HepG2 (cell line): ENCODE data around the gene ENO1. TPM values are rescaled to one million over a fixed set of nuclear protein-coding genes. Genes with fewer than 3 reads are reported as not detected.

ENCODE experiments used
- HNRNPUL1 ChIP-seq: fragments of 200-400 bp; formaldehyde crosslinking; IDR thresholded peaks from 2 replicates; pipeline ENCODE4 v1.6.1; 2017; ENCODE audit warnings: low read depth, mild to moderate bottlenecking, low read length, moderate library complexity
- HOXA3 ChIP-seq: sonication (generic); formaldehyde crosslinking; IDR thresholded peaks from 2 replicates; pipeline ENCODE4 v1.5.0; 2020; ENCODE audit warnings: missing genetic modification reagents
- IKZF1 ChIP-seq: fragments of 450-650 bp; IDR thresholded peaks from 2 replicates; pipeline ENCODE4 v1.7.1; 2016
- KDM4B ChIP-seq: sonication (generic); formaldehyde crosslinking; IDR thresholded peaks from 2 replicates; pipeline ENCODE4 v1.4.0; 2020; ENCODE audit warnings: missing genetic modification reagents
- MTA1 ChIP-seq: sonication (generic); formaldehyde crosslinking; IDR thresholded peaks from 2 replicates; pipeline ENCODE4 v1.4.0; 2020; ENCODE audit warnings: missing genetic modification reagents, mild to moderate bottlenecking, borderline replicate concordance
- NPAS2 ChIP-seq: sonication (generic); formaldehyde crosslinking; IDR thresholded peaks from 2 replicates; pipeline ENCODE4 v1.8.0; 2022; ENCODE audit warnings: mild to moderate bottlenecking, missing genetic modification reagents, borderline replicate concordance
- RFXAP ChIP-seq: sonication (generic); formaldehyde crosslinking; IDR thresholded peaks from 2 replicates; pipeline ENCODE4 v1.4.0; 2020; ENCODE audit warnings: missing genetic modification reagents, borderline replicate concordance
- SP1 ChIP-seq, 2 experiments: fragments of 450-650 bp in 1 of 2; sonication (generic) in 1 of 2; formaldehyde crosslinking in 1 of 2; IDR thresholded peaks; 2 replicates each; pipeline versions ENCODE4 v1.4.0 to v1.6.1; 2016 to 2020; ENCODE audit warnings: missing genetic modification reagents in 1 of 2
- ZBTB7B ChIP-seq: sonication (generic); formaldehyde crosslinking; IDR thresholded peaks from 2 replicates; pipeline ENCODE4 v1.4.0; 2020; ENCODE audit warnings: missing genetic modification reagents
- ZNF34 ChIP-seq: sonication (generic); formaldehyde crosslinking; IDR thresholded peaks from 2 replicates; pipeline ENCODE4 v1.4.0; 2020; ENCODE audit warnings: mild to moderate bottlenecking, missing genetic modification reagents, borderline replicate concordance
- ZNF577 ChIP-seq: sonication (generic); formaldehyde crosslinking; IDR thresholded peaks from 2 replicates; pipeline ENCODE4 v1.4.0; 2020; ENCODE audit warnings: mild to moderate bottlenecking, low read depth, missing genetic modification reagents, borderline replicate concordance
- ZNF605 ChIP-seq: sonication (generic); formaldehyde crosslinking; IDR thresholded peaks from 2 replicates; pipeline ENCODE4 v1.8.0; 2022; ENCODE audit warnings: mild to moderate bottlenecking, missing genetic modification reagents
- polyA plus RNA-seq, 8 experiments: library from polyadenylated mRNA; depleted of rRNA in 3 of 8; stranded (reverse) in 7 of 8; unstranded in 1 of 8; fragments of >200 nt; fragmentation: Illumina TruSeq in 4 of 8; extraction: Trizol in 4 of 8; gene quantifications; 2 replicates each; pipeline versions ENCODE4 v1.2.1 to v1.2.3, GENCODE V29; 2011 to 2016; ENCODE audit warnings: low read depth in 4 of 8, missing spikeins in 1 of 8, mixed read lengths in 1 of 8; ENCODE audit not compliant: insufficient read depth in 1 of 8
- total RNA-seq, 5 experiments: library from RNA; depleted of rRNA; stranded (reverse); fragments of >200 nt; fragmentation: Illumina TruSeq; extraction: Trizol; gene quantifications; 2 replicates each; pipeline ENCODE4 v1.2.3, GENCODE V29; 2016; ENCODE audit warnings: low read depth in 1 of 5
- TF ChIP-seq, protein P1 (sequence below): sonication (generic); formaldehyde crosslinking; IDR thresholded peaks from 2 replicates; pipeline ENCODE4 v1.5.0; 2020; ENCODE audit warnings: mild to moderate bottlenecking, missing genetic modification reagents, borderline replicate concordance
- TF ChIP-seq, protein P2 (sequence below): fragments of 450-650 bp; IDR thresholded peaks from 2 replicates; pipeline ENCODE4 v1.6.1; 2017; ENCODE audit warnings: mild to moderate bottlenecking
- TF ChIP-seq, protein P3 (sequence below): sonication (generic); formaldehyde crosslinking; IDR thresholded peaks from 2 replicates; pipeline ENCODE4 v1.4.0; 2020; ENCODE audit warnings: mild to moderate bottlenecking, missing genetic modification reagents

The ENO1 gene
- total and polyA plus RNA-seq, 2 of the 13 experiments (the other 11 are each of a cell fraction or from before 2014, with no cell fraction given), result 1,559 to 3,103 TPM

DNA sequence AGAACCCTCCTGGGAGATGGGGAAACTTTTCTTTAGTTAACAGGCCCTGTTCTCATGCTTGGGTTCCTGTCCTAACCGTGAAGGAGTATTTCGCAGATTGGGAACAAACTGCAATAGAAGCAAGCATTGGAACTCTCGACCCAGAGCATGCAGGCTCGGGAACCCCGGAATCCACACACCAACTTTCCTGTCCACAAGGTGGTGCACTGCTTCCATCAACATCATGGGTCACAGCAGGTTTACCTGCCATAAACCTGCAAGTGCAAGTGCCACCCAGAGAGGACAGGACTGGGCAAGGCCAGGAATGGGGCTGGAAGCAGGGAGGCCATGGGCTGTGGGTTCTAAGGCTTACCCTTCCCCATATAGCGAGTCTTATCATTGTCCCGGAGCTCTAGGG is 6.9 kb downstream of the ENO1 start (continued):
- TF ChIP-seq, protein P1, sequence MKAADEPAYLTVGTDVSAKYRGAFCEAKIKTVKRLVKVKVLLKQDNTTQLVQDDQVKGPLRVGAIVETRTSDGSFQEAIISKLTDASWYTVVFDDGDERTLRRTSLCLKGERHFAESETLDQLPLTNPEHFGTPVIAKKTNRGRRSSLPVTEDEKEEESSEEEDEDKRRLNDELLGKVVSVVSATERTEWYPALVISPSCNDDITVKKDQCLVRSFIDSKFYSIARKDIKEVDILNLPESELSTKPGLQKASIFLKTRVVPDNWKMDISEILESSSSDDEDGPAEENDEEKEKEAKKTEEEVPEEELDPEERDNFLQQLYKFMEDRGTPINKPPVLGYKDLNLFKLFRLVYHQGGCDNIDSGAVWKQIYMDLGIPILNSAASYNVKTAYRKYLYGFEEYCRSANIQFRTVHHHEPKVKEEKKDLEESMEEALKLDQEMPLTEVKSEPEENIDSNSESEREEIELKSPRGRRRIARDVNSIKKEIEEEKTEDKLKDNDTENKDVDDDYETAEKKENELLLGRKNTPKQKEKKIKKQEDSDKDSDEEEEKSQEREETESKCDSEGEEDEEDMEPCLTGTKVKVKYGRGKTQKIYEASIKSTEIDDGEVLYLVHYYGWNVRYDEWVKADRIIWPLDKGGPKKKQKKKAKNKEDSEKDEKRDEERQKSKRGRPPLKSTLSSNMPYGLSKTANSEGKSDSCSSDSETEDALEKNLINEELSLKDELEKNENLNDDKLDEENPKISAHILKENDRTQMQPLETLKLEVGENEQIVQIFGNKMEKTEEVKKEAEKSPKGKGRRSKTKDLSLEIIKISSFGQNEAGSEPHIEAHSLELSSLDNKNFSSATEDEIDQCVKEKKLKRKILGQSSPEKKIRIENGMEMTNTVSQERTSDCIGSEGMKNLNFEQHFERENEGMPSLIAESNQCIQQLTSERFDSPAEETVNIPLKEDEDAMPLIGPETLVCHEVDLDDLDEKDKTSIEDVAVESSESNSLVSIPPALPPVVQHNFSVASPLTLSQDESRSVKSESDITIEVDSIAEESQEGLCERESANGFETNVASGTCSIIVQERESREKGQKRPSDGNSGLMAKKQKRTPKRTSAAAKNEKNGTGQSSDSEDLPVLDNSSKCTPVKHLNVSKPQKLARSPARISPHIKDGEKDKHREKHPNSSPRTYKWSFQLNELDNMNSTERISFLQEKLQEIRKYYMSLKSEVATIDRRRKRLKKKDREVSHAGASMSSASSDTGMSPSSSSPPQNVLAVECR, result 0 out of 2 replicates have a peak, but pooled peaks have one; percentile 10
- TF ChIP-seq MTA1 (CRISPR knock-in tag), result no peak
- TF ChIP-seq IKZF1, result no peak
- TF ChIP-seq NPAS2 (CRISPR knock-in tag), result no peak
- TF ChIP-seq HOXA3 (CRISPR knock-in tag), result no peak
- TF ChIP-seq ZBTB7B (CRISPR knock-in tag), result no peak
- TF ChIP-seq KDM4B (CRISPR knock-in tag), result no peak
- TF ChIP-seq ZNF577 (CRISPR knock-in tag), result no peak
- TF ChIP-seq SP1 (IDR thresholded peaks at IDR 0.05), result no peak
- no peak for TF ChIP-seq SP1 (CRISPR knock-in tag; IDR thresholded peaks at IDR 0.05)
- no peak for TF ChIP-seq ZNF605 (CRISPR knock-in tag)
- TF ChIP-seq RFXAP (CRISPR knock-in tag), result no peak
- TF ChIP-seq, protein P2, sequence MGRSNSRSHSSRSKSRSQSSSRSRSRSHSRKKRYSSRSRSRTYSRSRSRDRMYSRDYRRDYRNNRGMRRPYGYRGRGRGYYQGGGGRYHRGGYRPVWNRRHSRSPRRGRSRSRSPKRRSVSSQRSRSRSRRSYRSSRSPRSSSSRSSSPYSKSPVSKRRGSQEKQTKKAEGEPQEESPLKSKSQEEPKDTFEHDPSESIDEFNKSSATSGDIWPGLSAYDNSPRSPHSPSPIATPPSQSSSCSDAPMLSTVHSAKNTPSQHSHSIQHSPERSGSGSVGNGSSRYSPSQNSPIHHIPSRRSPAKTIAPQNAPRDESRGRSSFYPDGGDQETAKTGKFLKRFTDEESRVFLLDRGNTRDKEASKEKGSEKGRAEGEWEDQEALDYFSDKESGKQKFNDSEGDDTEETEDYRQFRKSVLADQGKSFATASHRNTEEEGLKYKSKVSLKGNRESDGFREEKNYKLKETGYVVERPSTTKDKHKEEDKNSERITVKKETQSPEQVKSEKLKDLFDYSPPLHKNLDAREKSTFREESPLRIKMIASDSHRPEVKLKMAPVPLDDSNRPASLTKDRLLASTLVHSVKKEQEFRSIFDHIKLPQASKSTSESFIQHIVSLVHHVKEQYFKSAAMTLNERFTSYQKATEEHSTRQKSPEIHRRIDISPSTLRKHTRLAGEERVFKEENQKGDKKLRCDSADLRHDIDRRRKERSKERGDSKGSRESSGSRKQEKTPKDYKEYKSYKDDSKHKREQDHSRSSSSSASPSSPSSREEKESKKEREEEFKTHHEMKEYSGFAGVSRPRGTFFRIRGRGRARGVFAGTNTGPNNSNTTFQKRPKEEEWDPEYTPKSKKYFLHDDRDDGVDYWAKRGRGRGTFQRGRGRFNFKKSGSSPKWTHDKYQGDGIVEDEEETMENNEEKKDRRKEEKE, result no peak
- no peak for TF ChIP-seq HNRNPUL1
- no peak for TF ChIP-seq ZNF34 (CRISPR knock-in tag)
- TF ChIP-seq, protein P3, sequence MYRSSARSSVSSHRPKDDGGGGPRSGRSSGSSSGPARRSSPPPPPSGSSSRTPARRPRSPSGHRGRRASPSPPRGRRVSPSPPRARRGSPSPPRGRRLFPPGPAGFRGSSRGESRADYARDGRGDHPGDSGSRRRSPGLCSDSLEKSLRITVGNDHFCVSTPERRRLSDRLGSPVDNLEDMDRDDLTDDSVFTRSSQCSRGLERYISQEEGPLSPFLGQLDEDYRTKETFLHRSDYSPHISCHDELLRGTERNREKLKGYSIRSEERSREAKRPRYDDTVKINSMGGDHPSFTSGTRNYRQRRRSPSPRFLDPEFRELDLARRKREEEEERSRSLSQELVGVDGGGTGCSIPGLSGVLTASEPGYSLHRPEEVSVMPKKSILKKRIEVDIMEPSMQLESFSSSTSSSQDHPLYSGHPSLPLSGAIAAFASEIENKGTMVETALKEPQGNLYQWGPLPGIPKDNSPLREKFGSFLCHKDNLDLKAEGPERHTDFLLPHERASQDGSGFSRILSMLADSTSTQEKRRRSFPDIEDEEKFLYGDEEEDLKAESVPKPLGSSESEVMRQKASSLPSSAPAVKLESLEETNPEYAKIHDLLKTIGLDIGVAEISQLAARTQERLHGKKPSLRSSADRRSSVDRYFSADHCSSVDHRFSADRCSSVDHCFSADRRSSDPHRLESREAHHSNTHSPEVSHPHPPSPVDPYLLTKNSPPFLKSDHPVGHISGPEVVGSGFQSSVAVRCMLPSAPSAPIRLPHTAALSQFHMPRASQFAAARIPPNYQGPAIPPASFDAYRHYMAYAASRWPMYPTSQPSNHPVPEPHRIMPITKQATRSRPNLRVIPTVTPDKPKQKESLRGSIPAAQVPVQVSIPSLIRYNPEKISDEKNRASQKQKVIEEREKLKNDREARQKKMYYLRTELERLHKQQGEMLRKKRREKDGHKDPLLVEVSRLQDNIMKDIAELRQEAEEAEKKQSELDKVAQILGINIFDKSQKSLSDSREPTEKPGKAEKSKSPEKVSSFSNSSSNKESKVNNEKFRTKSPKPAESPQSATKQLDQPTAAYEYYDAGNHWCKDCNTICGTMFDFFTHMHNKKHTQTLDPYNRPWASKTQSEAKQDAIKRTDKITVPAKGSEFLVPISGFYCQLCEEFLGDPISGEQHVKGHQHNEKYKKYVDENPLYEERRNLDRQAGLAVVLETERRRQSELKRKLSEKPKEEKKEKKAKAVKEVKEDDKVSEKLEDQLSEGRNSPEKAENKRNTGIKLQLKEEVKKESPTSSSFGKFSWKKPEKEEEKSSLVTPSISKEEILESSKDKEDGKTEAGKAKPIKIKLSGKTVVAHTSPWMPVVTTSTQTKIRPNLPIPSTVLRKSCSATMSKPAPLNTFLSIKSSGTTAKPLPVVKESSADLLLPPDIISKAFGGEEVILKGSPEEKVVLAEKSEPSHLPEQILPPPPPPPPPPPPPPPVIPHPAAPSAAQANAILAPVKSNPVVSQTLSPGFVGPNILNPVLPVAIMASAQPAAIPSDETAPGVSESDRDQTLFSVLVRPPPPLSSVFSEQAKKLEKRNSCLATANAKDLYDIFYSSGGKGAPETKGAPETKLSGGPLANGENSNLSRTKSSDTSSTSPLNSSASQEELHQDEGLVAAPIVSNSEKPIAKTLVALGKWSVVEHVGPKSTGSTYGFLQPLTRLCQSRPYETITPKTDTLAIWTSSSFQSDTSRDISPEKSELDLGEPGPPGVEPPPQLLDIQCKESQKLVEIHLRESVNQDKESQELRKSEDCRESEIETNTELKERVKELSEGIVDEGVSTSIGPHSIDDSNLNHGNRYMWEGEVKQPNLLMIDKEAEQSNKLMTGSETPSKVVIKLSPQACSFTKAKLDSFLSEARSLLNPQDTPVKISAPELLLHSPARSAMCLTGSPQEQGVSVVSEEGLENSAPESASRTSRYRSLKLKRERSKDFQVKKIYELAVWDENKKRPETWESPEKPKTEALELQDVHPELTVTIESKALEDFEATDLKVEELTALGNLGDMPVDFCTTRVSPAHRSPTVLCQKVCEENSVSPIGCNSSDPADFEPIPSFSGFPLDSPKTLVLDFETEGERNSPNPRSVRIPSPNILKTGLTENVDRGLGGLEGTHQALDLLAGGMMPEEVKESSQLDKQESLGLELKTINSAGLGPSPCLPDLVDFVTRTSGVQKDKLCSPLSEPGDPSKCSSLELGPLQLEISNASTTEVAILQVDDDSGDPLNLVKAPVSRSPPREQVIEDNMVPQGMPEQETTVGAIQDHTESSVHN (CRISPR knock-in tag), result 0 out of 2 replicates have a peak, but pooled peaks have one; percentile 67
